Spinal cord (tissue), 10 donors: ENCODE results near the gene MEOX1. TPM values are rescaled to one million over a fixed set of nuclear protein-coding genes. Genes with fewer than 3 reads are reported as not detected.

ENCODE experiments used
- DNase-seq, 6 donors: peaks; one replicate each; pipeline versions ENCODE4 v3.0.0 to v3.0.0-alpha.2; 2013 to 2015; ENCODE audit warnings: low spot score in 6 of 6, low read depth in 4 of 6
- H3K27ac ChIP-seq: one replicate; pipeline ENCODE4 v1.5.1; 2013; ENCODE audit warnings: low read depth, low read length, control low read depth
- H3K27me3 ChIP-seq: one replicate; pipeline ENCODE4 v1.6.1; 2013; ENCODE audit warnings: low read length; ENCODE audit not compliant: control insufficient read depth, insufficient read depth
- H3K36me3 ChIP-seq: one replicate; pipeline ENCODE4 v1.6.1; 2013; ENCODE audit warnings: low read length; ENCODE audit not compliant: control insufficient read depth, insufficient read depth
- H3K4me1 ChIP-seq: one replicate; pipeline ENCODE4 v1.6.1; 2013; ENCODE audit warnings: low read length; ENCODE audit not compliant: control insufficient read depth, insufficient read depth
- H3K4me3 ChIP-seq: one replicate; pipeline ENCODE4 v1.5.1; 2013; ENCODE audit warnings: low read depth, low read length, control low read depth
- H3K9me3 ChIP-seq: one replicate; pipeline ENCODE4 v1.6.1; 2013; ENCODE audit warnings: low read length; ENCODE audit not compliant: control insufficient read depth, insufficient read depth
- WGBS: methylation state at CpG from one replicate; pipeline ENCODE4 v1.1.5; 2013; ENCODE audit warnings: missing lambda C conversion rate; ENCODE audit not compliant: insufficient coverage; 5-methylcytosine and 5-hydroxymethylcytosine counted together
- polyA plus RNA-seq, 2 donors: library from polyadenylated mRNA; unstranded; fragments of 120-200 nt; gene quantifications; one replicate each; pipeline ENCODE4 v1.2.1, GENCODE V29; 2013; ENCODE audit not compliant: insufficient read length in 2 of 2
- total RNA-seq, 2 donors: library from RNA; depleted of rRNA in 1 of 2; stranded (reverse); fragments of 120-200 nt in 1 of 2; fragments of >200 nt in 1 of 2; gene quantifications; one replicate each; pipeline versions ENCODE4 v1.2.3 to v1.2.4, GENCODE V29; 2013 to 2014
- donor health status: healthy.

MEOX1 gene
- total and polyA plus RNA-seq, 4 donors, result 0.35 to 2.3 (median 1.7) TPM

DNA sequence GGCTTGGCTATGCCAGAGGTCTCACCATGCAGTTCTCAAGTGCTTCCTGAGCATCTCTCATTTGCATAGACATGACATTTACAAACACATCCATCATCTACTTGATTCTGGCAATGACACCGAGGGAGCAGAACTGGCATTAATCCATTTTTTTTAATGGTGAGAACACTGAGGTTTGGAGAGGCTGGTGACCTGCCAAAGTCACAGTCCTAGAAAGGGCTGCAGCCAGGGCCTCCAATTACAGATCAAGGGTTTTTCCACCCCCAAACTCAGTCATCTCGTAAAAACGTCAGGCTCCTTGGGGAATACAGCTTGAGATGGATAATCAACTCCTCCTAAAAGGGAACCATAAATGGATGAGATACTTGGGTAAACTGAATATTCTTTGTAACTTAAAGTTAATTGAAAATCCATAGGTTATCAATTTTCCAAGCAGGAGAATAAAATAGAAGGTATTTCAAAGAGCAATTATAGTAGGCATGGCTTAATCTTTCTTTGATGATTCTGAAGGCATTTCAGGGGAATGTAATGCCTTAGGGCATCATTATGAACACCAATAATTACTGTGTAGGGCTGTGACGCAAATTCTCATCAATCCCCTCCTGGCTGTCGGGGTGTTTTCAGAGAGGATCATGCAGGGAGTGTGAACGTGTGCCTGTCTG is 9.4 kb upstream of the MEOX1 start:
- H3K27me3 ChIP-seq, result no peaks in the 10 kb centered on the region
- DNase-seq, result peak in 2 of 6 donors; percentile 62 to 87
- H3K4me1 ChIP-seq, result peaks cover 43% of the 10 kb centered on the region
- WGBS, result no CpG with 5 or more reads among the region's 6 CpGs
- H3K27ac ChIP-seq, result no peak overlapping the region
- no peaks in the 10 kb centered on the region for H3K9me3 ChIP-seq
- H3K36me3 ChIP-seq, result no peaks in the 10 kb centered on the region
- H3K4me3 ChIP-seq, result no peak overlapping the region

DNA sequence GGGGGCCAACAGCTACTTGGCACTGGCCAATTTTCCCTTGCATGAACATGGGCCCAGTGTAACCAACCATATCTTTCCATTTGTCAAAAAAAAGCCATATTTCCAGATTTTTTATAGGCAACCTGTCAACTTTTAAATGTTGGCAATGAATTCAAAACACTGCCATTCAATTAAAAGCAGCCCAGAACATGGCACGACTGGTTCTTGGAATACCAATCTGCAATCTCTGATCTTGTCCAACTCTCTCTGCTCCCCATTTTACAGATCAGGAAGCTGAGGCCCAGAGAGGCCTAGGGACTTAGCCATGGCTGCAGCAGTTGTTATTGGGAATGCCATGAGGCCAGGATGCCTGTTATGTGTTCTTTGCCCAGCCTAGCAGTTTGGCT is 8.9 kb upstream of the MEOX1 start:
- no peaks in the 10 kb centered on the region for H3K9me3 ChIP-seq
- no peaks in the 10 kb centered on the region for H3K27me3 ChIP-seq
- H3K36me3 ChIP-seq, result no peaks in the 10 kb centered on the region
- 78% methylated on average over 1 of the region's 1 CpG for WGBS
- H3K27ac ChIP-seq, result no peak overlapping the region
- DNase-seq, result no peak
- H3K4me1 ChIP-seq, result peaks cover 40% of the 10 kb centered on the region
- H3K4me3 ChIP-seq, result no peak overlapping the region

DNA sequence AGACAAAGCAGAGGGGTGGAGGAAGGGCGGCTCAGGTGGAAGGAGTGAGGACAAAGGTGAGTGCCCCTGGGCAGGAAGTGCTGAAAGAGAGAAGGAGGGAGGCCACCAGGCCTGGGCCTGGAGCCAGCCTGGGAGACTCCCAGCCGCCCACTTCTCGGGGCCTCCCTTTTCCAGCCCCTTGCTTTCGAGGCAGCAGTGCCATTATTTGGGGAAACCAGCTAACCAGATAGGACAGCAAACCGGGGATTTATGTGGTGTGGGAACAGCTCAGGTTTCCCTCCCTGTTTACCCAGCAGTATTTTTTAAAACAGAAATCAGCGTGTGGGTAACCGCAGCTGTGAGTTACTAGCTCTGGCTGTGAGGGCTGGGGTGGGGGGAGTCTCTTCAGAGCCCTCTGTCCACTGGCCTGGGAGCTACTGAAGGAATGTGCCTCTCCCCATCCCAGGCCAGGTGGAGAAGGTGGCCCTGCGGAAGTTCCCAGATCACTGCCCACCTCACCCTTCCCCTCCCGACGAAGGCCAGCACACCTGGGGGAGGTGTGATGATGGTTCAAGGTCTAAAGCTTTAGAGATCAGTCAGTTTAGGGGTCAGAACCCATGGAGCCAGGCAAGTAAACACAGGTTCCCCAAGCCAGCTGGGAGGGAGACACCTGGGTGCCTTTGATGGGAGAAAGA is 8.4 kb upstream of the MEOX1 start:
- no peak for DNase-seq
- H3K4me3 ChIP-seq, result no peak overlapping the region
- WGBS, result 48% methylated on average over 2 of the region's 10 CpGs
- H3K4me1 ChIP-seq, result peaks cover 39% of the 10 kb centered on the region
- H3K27me3 ChIP-seq, result no peaks in the 10 kb centered on the region
- no peak overlapping the region for H3K27ac ChIP-seq
- H3K36me3 ChIP-seq, result no peaks in the 10 kb centered on the region
- no peaks in the 10 kb centered on the region for H3K9me3 ChIP-seq

DNA sequence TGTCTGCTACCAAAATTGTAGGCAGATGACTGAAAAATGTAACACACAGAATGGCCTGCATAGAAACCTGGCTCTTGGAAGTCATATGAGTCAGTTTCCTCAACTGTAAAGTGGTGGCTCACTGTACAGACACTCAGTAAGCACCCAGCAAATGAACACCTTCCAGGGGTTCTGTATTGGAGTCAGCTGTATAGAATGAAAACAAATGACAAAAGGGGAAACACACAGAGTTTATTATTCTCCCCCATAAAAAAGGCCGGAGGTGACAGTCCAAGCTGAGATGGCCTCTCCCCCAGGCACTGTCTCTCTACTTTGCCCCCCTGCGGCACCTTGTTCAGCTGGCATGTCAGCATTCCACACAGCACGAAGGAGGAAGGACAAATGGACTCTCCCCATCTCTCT is 6.2 kb upstream of the MEOX1 start:
- H3K36me3 ChIP-seq, result no peaks in the 10 kb centered on the region
- no peaks in the 10 kb centered on the region for H3K27me3 ChIP-seq
- no peak for DNase-seq
- H3K27ac ChIP-seq, result no peak overlapping the region
- H3K9me3 ChIP-seq, result no peaks in the 10 kb centered on the region
- H3K4me3 ChIP-seq, result no peak overlapping the region
- no CpG with 5 or more reads among the region's 3 CpGs for WGBS
- H3K4me1 ChIP-seq, result peaks cover 35% of the 10 kb centered on the region

DNA sequence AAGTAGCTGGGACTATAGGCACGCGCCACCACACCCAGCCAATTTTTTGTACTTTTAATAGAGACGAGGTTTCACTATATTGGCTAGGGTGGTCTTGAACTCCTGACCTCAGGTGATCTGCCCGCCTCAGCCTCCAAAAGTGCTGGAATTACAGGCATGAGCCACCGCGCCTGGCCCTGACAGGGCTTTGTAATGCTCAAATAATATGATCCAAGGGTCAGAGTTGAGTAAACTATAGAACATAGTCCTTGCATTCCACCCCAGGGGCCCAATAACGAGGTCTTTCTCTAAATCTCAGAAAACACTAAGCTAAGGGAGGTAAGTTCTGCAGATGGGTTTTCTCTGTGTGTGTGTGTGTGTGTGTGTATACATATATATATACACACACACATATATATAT is 5.8 kb upstream of the MEOX1 start:
- H3K4me1 ChIP-seq, result peaks cover 35% of the 10 kb centered on the region
- H3K27ac ChIP-seq, result no peak overlapping the region
- H3K9me3 ChIP-seq, result no peaks in the 10 kb centered on the region
- H3K36me3 ChIP-seq, result no peaks in the 10 kb centered on the region
- no peak for DNase-seq
- H3K27me3 ChIP-seq, result no peaks in the 10 kb centered on the region
- no peak overlapping the region for H3K4me3 ChIP-seq
- WGBS, result no CpG with 5 or more reads among the region's 7 CpGs

DNA sequence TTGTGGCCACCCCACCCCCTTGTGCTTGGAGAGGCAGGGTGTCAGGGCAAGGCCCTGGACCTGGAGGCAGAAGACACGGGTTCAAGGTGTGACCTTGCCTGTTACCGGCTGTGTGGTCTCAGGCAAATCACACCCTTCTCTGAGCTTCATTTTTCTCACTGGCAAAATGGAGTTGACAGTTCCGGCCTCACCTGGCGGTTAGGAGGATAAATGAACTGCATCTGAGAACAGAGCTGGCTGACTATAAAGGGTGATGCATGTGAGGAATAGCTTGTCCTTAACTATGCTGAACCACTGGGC is 4.2 kb upstream of the MEOX1 start:
- Histone ChIP-seq H3K36me3 (no peaks in the 10 kb centered on the region), H3K9me3 (no peaks in the 10 kb centered on the region), H3K27me3 (no peaks in the 10 kb centered on the region), H3K4me3 (no peak overlapping the region), H3K27ac (no peak overlapping the region), H3K4me1 (peaks cover 36% of the 10 kb centered on the region)
- 81% methylated on average over 2 of the region's 4 CpGs for whole genome bisulfite sequencing
- no peak for DNase-seq

DNA sequence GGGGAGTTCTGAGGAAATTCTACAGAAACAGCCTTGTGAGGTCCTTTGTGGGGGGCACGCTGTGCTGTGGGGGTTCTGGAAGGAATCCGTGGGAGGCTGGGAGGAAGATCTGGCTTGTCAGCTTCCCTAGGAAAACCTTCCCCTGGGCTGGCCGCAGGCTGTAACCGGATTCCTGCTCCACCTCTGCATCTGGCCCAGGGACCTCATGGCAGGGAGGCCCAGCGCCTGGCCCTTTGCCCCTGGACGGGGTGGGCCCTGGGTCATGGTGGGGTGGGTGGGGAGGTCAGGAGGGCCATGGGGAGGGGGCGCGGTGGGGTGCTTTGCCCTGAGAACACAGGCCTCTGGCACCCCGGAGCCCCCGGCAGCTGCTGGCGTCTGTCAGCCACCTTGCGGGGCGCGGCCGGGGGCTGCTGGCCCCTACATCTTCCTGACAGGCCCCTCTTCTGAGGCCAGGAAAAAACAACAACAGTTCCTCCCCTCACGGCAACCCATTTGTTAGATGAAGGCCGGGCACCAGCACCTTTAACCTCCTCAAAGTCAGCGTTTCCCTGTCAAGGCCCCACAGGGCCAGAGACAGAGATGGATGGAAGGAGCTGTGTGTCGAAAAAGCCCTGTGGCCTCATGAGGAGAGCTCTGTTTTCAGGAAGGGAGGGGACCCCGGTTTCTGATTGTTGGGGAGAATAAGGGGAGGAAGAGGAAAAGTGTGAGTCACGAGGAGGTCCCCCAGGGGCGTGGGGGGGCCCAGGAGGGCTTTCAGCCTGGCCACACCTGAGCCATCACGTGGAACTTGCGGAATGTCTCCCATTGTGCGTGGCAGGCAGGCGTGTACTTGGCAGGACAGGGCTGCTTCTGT is 3.6 kb upstream of the MEOX1 start:
- H3K27ac ChIP-seq, result peak overlapping the region; percentile 15
- peaks cover 37% of the 10 kb centered on the region for H3K4me1 ChIP-seq
- peaks cover under 1% of the 10 kb centered on the region for H3K27me3 ChIP-seq
- no peaks in the 10 kb centered on the region for H3K9me3 ChIP-seq
- H3K4me3 ChIP-seq, result no peak overlapping the region
- H3K36me3 ChIP-seq, result no peaks in the 10 kb centered on the region
- DNase-seq, result no peak
- 53% methylated on average over 21 of the region's 26 CpGs for WGBS

DNA sequence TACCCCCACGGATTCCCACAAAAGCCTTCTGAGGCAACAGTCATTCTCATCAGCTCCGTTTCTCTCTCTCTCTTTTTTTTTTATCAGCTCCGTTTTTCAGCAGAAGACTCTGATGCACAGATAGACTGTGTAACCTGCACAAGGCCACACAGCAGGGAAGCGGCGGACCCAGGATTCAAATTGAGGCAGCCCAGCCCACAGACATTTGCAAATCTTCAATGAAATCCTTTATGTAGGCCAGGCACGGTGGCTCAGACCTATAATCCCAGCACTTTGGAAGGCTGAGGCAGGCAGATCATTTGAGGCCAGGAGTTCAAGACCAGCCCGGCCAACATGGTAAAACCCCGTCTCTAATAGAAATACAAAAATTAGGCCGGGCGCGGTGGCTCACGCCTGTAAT is 2.4 kb upstream of the MEOX1 start:
- H3K4me3 ChIP-seq, result no peak overlapping the region
- peaks cover 42% of the 10 kb centered on the region for H3K4me1 ChIP-seq

DNA sequence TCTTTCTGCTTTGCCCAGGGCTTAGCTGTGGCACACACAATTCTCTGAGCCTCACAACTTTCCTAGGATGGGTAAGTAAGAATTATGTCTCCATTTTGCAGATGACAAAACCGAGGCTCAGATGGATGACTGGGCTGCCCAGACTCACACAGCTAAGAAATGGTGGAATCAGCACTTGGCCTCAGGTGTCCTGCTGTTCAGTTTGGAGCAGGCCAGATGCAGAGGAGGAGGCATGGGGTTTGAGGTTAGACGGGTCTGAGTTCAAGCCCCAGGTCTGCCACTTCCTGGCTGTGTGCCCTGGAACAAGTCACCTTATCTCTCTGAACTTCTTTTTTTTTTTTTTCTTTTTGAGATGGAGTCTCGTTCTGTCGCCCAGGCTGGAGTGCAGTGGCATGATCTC is 1.7 kb upstream of the MEOX1 start:
- 100% methylated on average over 1 of the region's 4 CpGs for WGBS
- DNase-seq, result no peak
- Histone ChIP-seq H3K27ac (no peak overlapping the region), H3K9me3 (no peaks in the 10 kb centered on the region), H3K27me3 (peaks cover 3% of the 10 kb centered on the region), H3K4me1 (peaks cover 47% of the 10 kb centered on the region), H3K4me3 (no peak overlapping the region), H3K36me3 (no peaks in the 10 kb centered on the region)

More for the DNA sequence above, 2.4 kb upstream of the MEOX1 start:
- Histone ChIP-seq H3K36me3 (no peaks in the 10 kb centered on the region), H3K9me3 (no peaks in the 10 kb centered on the region), H3K27me3 (peaks cover 3% of the 10 kb centered on the region), H3K27ac (no peak overlapping the region)
- no peak for DNase-seq
- 85% methylated on average over 7 of the region's 12 CpGs for WGBS
